SK-N-MC (cell line): ENCODE results near the gene OR8G5.

ENCODE experiments used
- EZH2 ChIP-seq: fragments of 200-600 bp; sonication (generic); IDR thresholded peaks from one replicate; pipeline ENCODE4 v1.6.1; 2017; ENCODE audit warnings: antibody characterized with exemption
- FOXP2 ChIP-seq: optimal IDR thresholded peaks from 2 replicates; pipeline ENCODE3; 2011; ENCODE audit warnings: mild to moderate bottlenecking, moderate library complexity; ENCODE audit not compliant: insufficient read depth; ENCODE audit errors: extremely low read length, control extremely low read depth
- POLR2AphosphoS5 ChIP-seq: IDR thresholded peaks from 2 replicates; pipeline ENCODE4 v1.6.1; 2012; ENCODE audit warnings: mild to moderate bottlenecking, low read depth, low read length, borderline replicate concordance

GRCh38 chr11:124211321-124211720, 44.9 kb upstream of the OR8G5 start:
- no peak for TF ChIP-seq POLR2AphosphoS5
- TF ChIP-seq EZH2: no peak
- TF ChIP-seq FOXP2: no peak
